GM19324 (cell line): ENCODE results near the gene COMMD1.
"Not testable (repeated sequence)": the region's sequence is repeated elsewhere in the genome, so short reads cannot be mapped to it uniquely, and the experiment has no call there.

Experiments
- ATAC-seq: cut with Tn5 transposase; IDR thresholded peaks from one replicate; pipeline ENCODE4 v1.9.1; 2021; ENCODE audit warnings: mild to moderate bottlenecking, moderate library complexity; ENCODE audit not compliant: unreplicated experiment, low FRiP score

The COMMD1 gene

GRCh38 chr2:62133320-62133823 is 227.9 kb downstream of the COMMD1 start:
- no peak for ATAC-seq

DNA sequence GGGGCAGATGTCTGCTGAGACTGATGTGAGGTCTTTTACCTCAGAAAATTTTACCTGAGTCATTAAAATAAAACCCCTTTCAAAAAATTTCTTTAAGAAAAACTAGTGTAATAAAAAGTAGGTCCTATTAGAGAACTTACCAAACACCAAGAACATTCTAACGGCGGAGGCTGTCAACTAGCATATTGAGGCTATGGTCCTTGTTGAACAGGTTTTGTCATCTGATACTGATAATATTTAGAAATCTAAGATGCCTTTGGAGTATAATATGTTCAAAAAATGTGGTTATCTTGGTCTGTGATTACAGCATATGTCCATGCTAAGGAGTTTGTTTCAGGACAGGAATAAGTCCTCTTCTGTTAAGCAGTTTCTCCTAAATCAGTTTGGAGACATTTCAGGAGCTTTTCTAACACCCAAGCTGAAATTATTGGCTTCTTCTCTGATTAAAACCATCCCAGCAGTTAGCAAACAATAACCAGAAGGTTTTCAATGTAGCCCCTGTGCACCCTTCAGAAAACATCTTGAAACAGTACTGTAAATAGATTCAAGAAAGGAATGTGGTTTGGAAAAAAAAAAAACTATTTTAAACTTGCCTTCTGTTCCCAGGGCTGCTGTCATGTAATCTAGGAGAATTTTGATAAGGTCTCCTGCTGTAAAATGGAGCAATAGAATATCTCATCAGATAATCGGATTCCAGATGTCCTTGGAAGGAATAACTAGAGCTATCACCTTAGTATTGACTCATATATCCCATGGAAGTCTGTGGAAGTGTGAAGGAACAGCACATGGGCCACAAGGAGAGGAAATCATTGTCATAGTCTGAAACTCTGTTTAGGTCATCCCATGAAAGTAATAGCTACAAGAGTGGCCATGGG is 231.7 kb downstream of the COMMD1 start:
- no peak for ATAC-seq

DNA sequence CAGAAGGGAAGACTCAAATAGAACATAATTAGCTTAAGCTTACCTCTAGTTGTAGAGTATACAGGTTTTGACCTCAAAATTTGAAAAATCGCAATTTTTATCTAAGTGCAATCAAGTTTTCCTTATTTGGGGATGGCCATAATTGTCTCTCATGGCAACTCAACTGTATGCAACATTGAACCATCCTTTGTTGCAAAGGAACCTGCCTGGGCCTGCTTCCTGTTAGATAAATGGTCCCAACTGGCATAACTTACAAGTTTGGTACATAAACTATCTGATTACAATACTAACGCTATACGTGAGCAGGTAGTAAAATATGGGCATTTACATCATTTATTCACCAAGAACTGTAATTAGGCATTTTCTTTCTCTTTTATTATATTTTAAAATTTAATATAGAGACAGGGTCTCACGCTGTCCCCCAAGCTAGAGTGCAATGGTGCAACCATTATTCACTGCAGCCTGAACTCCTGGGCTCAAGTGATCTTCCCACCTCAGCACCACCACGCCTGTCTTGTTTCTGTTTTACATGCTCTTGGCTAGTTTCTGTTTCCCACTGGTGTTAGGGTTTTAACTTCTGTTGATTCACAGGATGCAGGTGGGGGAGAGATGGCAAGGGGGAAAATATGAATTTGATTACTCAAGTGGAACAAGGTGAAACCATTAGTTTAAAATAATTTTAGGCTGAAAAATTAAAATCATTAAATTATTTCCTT is 235.1 kb downstream of the COMMD1 start:
- ATAC-seq, result no peak

DNA sequence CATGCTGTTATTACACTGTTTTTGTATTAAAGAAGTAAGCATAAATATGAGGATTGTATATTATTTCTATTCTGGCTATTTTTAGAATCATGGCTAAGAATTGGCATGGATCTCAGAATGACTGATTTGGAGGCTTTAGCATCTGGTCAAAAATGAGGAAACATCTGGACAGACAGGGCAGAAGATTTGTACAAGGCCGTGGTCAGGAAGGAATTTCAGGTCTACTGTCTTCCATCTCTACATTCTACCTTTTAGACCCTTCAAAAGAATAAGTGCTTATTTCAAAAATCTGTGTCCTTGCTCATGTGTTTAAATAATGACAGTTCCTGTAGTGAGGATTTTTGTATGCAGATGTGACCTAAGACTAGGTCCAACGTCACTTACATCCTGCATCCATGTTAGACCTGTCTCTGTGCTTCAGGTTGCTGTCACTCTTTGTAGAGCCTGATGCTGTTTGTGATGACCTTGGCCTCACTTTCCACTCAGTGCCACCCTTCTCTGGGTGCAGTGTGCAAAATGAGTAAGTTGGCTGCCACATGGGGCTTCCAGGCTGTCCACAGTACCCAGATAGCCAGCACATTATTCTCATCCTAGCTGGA is 235.8 kb downstream of the COMMD1 start:
- no peak for ATAC-seq

DNA sequence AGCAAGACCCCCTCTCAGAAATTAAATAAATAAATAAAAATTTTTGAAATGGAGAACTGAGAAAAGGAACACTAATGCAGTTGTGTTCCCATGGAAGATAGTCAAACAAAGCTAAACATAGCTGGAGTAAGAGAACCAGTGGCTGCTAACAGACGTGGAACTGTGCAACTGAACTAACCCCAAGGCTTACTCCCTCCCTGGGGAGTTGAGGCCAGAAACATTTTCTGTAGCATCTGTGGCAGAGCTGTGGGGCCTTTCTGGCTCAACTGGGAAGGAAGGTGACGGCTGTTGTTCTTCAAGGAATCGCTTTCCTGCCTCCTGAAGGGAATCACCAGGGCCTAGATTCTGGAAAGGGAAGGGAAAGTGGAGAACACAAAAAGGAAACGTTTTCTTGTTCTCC is 236.6 kb downstream of the COMMD1 start:
- no peak for ATAC-seq

DNA sequence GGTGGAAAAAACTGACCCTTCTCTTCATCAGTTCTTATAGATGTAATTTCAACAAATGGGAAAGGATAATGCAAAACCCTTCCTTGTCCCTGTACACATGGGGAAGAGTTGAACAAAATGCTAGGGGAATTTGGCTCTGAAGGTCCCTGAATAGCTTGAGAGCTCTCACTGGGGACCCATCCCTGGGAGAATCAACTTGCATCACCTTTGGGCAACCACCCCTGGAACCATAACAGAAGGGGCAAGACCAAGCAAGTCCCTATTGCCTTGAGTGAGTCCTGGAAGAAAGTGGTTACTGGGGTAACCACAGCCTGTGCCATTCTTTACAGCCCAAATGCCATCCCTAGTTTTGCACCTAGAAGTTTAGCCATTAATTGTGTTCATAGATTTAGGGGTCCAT is 238.2 kb downstream of the COMMD1 start:
- no peak for ATAC-seq

DNA sequence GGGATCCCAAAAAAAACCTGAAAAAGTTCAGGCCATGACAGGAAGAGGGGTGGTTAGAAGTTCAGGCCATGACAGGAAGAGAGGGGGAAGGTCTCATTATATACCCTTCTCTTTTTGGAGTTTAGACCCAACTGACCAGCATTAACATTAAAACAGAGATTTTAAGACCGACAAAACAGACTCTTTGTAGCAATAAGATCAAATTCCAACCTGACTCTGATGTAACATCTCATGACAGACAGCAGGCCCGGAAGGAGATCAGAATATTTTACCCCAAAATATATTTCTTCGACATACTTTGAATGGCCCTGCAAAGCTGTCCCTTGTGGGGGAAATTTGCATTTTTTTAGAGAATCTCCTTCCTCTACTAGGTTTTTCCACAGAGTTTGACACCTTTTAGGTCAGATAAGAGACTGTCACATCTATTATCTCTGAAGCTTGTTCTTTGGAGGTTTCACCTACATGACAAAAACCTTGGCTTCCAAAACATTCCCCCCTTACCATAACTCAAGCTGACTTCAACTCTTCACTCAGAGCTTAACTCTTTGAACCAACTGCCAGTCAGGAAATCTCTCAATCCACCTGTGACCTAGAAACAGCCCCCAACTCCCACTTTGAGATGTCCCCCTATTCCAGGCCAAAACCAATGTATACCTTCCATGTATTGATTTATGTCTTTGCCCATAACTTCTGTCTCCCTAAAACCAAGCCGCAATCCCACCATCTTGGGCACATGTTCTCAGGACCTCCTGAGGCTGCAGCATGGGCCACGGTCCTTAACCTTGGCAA is 239.4 kb downstream of the COMMD1 start:
- no peak for ATAC-seq

DNA sequence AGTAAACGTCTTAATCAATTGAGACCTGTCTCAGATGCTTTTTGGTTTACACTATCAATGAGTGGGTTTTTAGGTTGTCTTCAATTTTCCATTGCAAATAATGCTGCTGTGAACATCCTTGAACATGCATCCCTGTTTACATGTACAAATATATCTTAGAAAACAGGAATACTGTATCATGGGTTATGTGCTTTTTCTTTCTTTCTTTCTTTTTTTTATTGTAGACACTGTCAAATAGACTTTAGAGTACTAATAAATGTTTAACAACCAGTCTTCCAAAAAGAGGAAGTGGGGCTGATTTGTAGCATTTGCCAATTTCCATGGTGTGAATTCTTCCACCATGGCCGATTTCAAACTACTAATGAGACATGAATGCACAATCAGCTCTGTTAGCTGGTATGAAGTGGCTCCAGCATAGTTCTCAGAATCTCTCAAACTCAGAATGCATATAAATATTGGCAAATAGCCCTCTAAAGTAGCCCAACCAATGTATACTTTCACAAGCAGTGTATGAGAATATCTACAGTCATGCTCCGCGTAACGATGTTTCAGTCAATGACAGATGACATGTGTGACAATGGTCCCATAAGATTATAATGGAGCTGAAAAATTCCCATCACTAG is 240.1 kb downstream of the COMMD1 start:
- no peak for ATAC-seq

DNA sequence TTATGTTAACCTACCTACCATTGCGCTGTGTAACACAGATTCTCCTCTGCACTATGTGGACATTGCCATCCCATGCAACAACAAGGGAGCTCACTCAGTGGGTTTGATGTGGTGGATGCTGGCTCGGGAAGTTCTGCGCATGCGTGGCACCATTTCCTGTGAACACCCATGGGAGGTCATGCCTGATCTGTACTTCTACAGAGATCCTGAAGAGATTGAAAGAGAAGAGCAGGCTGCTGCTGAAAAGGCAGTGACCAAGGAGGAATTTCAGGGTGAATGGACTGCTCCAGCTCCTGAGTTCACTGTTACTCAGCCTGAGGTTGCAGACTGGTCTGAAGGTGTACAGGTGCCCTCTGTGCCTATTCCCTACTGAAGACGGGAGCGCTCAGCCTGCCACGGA is 241.3 kb downstream of the COMMD1 start:
- ATAC-seq, result not testable (repeated sequence)

DNA sequence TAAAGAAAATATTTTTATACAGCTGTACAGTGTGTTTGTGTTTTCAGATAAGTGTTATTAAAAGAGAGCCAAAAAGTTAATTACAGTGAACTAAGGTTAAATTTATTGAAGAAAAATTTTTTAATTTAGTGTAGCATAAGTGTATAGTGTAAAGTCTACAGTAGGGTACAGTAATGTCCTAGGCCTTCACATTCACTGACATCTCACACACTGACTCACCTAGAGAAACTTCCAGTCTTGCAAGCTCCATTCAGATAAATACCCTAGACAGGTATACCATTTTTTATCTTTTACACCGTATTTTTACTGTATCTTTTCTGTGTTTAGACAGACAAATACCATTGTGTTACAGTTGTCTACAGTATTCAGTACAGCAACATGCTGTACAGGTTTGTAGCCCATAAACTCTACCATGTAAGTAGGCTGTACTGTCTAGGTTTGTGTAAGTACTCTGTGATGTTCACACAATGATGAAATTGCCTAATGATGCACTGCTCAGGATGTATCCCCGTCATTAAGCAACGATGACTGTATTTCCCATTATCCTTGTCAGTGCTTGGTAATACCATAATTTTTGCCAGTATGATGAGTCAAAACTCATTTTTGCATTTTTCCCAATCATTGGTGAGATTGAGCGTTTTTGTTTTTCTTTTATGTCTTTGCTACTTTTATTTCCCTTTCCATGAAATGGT is 242.3 kb downstream of the COMMD1 start:
- ATAC-seq, result no peak

DNA sequence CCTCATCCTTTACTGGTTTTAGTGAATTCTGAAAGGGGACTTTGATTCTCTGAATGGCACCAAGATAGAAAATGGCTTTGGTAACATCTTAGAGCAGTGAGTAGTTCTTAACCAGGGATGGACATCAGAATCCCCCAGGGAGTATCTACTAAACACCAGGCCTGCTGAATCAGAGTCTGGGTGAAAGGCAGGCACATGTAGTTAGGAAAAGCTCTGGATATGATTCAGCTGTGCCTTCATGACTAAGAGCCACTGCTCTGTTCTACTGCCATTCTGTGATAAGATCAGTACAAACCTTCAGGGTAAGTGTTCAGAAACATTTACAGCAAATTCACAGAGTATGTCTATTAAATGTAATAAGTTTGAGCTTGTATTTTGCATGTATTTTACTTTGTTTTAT is 244.2 kb downstream of the COMMD1 start:
- ATAC-seq, result no peak

DNA sequence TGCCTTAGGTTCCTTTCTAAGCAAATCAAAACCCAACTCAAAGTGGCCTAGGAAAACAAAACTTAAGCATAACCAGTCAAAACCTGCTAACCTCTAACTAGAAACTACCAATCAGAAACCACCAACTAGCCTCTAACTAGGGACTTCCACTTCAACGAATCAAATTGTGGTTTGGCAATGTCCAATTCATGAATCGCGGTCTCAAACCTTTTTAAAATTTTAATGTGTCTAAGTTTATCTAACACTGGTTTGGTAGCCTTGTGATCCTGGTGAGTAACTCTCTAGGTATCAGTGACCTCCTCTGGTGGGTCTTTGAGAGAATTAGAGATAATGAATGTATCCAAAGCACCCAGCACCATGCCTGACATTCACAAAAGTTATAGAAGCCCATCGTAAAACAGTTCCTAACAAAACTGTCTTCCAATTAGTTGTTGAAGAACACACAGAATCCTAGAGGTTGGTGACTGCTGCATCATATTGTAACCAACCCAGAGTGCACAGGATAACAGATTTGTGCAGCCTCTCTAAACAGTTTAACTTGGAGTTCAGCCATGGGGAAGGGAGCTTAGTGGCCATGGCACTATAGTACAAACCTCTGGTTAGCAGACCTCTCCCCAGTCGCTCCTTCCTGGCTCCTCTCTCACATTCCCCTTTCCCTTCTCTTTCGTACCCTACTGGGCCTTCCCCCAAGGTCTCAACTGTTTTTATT is 245.3 kb downstream of the COMMD1 start:
- no peak for ATAC-seq

GRCh38 chr2:62151306-62151638 is 245.8 kb downstream of the COMMD1 start:
- ATAC-seq, result no peak

- no peak for ATAC-seq
Measured at GRCh38 chr2:62152000-62152399, 246.5 kb downstream of the COMMD1 start.

GRCh38 chr2:62156861-62157496 is 251.5 kb downstream of the COMMD1 start:
- ATAC-seq, result no peak

GRCh38 chr2:62158444-62159121 is 253.1 kb downstream of the COMMD1 start:
- ATAC-seq, result no peak

- not testable (repeated sequence) for ATAC-seq
Measured at GRCh38 chr2:62160691-62161090, 255.2 kb downstream of the COMMD1 start.
